COLO668 (cell line): ENCODE data around the gene SGCE.
"Not testable (repeated sequence)": the region's sequence is repeated elsewhere in the genome, so short reads cannot be mapped to it uniquely, and the experiment has no call there.

Source experiments
- DNase-seq: peaks from one replicate; lab custom pipeline; 2025; ENCODE audit not compliant: unreplicated experiment; lab: John Stamatoyannopoulos, UW

Gene SGCE, protein sequence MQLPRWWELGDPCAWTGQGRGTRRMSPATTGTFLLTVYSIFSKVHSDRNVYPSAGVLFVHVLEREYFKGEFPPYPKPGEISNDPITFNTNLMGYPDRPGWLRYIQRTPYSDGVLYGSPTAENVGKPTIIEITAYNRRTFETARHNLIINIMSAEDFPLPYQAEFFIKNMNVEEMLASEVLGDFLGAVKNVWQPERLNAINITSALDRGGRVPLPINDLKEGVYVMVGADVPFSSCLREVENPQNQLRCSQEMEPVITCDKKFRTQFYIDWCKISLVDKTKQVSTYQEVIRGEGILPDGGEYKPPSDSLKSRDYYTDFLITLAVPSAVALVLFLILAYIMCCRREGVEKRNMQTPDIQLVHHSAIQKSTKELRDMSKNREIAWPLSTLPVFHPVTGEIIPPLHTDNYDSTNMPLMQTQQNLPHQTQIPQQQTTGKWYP

DNA sequence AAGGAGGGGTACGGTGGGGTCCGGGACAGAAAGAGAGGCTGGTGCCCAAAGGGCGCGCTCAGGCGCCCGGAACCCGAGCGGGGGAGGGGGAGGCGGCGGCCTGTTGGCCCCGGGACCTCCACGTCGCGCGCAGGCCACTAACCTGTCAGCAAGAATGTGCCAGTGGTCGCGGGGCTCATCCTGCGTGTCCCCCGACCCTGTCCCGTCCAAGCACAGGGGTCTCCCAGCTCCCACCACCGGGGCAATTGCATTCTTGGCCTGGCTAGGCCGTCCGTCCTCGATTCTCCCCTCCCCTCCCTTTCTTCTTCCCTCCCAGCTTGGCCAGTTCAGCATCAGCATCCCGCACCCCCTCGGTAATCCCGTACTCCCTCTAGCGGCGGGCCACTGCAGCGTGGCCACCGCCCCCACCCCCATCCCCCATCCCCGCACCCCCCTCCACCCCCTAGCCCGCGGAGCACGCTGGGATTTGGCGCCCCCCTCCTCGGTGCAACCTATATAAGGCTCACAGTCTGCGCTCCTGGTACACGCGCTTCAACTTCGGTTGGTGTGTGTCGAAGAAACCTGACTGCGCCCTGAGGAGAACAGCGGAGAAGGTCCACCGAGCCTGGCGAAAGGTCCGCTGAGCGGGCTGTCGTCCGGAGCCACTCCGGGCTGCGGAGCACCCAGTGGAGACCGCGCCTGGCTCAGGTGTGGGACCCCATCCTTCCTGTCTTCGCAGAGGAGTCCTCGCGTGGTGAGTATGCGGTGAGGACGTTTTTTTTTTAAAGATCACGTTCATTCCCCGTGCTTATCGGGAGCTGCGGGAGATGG, at the start of gene SGCE:
TSS of gene SGCE (minus strand) at position 286 of the 810 bp plus-strand sequence. CDS start at position 251, 35 bp downstream.
- DNase-seq = peak; percentile 78

DNA sequence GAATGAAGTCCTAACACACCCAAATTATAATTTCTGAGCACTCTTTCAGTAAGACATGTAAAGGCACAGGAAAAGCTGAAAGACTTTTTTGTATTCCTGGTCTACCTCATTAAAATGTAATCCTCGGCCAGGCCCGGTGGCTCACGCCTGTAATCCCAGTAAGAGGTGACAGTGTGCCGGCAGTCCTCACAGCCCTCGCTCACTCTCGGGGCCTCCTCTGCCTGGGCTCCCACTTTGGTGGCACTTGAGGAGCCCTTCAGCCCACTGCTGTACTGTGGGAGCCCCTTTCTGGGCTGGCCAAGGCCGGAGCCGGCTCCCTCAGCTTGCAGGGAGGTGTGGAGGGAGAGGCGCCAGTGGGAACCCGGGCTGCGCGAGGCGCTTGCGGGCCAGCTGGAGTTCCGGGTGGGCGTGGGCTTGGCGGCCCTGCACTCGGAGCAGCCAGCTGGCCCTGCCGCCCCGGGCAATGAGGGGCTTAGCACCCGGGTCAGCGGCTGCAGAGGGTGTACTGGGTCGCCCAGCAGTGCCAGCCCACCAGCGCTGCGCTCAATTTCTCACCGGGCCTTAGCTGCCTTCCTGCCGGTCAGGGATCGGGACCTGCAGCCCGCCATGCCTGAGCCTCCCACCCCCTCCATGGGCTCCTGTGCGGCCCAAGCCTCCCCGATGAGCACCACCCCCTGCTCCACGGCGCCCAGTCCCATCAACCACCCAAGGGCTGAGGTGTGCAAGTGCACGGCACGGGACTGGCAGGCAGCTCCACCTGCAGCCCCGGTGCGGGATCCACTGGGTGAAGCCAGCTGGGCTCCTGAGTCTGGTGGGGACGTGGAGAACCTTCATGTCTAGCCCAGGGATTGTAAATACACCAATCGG, 49.5 kb upstream of the SGCE start:
- not testable (repeated sequence) for DNase-seq

DNA sequence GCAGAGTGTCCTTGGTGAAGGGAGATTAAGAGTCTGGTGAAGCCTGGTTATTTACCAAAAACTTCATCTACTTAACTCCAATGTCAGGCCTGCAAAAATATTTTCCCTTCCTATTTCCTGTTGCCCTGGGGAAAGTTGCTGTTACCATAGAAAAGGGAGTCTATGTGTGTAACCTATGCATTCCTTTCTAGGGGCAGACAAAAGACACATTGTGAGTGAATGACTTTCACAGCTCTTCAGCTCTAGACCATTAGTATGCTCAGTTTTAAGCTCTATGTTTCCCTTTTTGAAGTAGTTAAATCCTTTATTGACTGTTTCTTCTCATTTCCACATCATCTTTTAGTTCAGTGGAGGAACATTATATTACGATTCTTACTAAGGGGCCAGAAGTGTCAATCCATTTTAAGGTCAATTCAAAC, 45.6 kb upstream of the SGCE start:
- DNase-seq = no peak

DNA sequence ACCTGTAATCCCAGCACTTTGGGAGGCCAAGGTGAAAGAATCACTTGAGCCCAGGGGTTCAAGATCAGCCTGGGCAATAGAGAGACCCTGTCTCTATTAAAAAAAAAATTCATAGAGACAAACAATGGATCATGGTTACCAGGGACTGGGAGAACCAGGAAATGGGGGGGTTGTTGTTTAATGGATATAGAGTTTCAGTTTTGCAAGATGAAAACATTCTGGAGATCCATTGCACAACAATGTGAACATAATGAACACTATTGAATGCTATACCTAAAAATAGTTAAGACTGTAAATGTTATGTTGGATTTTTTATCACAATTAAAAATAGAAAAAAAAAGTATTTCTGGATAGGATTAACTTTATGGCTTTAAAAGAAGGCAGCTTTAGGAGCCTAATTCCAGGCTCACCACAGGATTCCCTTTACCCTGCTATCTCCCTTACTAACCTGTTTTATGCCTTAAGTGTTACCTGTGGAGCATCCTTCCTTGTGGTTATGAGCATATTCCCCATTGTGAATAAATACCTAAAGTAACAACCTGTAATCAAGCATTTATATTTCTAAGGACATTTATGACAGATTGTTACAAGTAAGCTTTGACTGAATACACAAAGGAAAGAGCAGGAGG, 45.1 kb upstream of the SGCE start:
- no peak for DNase-seq

DNA sequence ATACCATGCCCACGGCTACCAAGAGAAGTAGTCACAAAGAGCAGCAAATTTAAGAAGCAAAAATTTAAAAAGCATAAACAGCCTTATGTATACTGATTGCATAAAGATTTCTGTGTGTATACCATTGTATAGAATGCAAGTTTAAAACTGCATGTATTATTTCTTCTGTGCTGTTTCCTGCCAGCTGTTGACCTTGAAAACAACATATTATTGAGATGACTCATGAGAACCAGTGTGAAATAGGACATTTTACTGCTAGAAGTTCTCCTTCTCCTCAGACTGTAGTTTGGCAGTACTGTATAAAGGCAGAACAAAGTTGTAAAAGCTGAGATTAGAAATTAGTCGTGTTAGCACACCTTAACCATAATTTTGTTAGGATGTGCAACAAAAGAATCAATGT, 42.3 kb upstream of the SGCE start:
- DNase-seq = no peak

DNA sequence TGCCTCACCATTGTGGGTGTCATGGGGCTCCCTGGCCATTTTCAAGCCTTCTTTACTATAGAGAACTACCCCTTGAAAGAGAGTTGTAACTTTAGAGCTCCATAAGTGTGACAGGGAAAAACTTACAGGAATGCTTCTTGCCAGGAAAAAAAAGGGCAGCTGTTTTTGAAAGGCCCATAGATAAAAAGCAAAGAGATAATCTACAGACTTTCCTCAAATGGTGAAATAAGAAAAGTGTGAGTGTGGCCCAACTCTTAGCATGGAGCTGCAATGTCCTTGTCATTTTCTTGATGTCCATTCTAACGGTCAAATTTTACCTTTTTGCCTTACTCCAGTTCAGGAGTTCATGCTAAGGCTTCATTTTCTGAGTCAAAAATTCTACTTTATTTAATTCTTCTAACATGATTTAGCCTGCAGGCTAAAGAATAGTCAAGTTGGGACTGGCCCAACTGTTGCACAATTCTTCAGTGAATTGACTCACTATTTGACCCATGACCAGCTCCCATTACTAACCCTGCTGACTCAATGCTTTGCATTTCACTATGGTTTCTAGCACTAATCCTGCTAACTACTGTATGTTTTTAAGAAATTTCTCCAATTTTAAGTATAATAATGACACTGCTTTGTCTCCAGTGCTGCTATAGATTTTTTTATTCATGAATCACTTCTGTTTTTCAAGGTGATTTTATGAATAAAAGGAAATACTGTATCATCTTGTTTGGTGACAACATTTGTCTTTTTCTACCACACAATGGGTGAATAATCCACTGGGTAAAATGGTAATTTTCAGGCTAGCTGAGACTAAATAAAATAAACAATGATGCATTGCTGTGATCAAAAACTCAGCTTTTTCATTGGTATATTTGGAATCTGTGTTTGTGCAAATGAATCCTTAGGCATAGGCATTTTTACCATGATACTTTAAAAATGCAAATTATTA, 41.4 kb upstream of the SGCE start:
- no peak for DNase-seq

DNA sequence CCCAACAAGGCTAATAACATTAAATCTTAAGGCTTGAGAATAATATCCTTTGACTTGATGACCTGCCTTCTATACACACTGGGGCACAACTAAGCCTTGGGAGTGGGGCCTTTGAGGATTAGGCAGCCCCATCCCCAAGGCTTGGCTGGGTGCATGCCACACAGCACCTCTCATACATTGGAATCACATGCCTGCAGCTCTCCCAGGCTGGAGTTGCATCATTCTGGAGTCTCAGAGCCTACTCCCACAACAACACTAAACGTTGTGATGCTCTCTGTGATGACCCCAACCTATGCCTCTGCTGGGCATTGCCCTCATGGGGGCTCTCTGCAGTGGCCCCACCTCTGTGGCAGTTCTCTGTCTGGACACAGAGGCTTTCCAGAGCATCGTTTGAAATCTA, 31.9 kb upstream of the SGCE start:
- DNase-seq = no peak

DNA sequence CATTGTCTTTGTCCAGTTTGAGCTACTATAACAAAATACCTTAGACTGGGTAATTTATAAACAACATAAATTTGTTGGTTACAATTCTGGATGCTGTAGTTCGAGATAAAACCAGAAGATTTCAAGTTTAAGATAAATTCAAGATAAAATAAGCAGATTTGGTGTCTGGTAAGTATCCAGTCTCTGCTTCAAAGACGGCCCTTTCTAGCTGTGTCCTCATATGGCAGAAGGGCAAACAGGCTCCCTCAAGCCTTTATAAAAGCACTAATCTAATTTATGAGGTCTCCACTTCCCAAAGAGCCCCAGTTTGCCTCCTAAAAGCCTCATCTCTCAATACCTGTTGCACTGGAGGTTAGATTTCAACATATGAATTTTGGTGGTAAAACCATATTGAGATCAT, 31.1 kb upstream of the SGCE start:
- DNase-seq = no peak

DNA sequence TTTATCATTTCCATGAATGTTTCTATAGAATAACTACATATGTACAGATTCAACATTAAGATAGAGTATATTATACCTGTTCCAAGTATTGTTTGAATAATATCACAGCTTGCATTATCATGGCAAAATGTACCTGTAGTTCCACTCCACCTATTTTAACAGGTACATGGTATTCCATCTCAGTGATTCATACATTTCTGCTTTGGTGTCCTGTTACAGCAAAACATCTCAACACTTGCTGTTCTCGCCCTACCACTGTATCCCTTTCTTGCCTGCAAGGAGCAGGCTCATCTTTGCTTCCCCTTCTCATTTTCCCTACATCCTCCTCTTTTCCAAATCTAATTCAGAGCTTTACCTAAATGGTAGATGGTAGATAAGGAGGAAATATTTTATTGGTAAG, 27.1 kb upstream of the SGCE start:
- DNase-seq = no peak

DNA sequence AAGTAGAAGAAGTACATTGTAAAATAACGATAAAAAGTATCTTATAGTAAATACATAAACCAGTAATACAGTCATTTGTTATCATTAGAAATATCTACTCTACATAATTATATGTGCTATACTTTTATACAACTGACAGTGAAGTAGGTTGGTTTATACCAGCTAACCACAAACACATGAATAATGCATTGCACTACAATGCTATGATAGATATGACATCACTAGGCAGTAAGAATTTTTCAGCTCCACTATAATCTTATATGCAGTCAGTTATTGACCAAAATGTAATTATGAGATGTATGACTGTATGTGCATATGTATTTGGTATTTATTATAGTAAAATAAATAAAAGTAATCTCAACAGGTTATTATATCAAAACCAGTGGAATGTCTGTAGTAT, 23.4 kb upstream of the SGCE start:
- DNase-seq = no peak

DNA sequence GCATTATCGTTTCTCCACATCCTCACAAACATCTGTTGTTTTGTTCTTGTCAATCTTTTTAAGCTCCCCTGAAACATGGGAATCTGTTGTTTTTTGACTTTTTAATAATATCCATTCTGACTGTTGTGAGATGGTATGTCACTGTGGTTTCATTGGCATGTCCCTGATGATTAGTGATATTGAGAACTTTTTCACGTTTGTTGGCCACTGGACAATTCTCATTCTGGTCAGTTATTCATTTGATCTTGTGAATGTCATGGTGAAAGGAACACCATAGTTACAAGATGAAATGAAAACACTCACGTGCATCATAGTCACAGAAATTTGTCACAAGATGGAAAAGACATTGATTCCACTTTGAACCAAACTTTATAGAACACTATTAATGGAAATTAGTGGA, 20.5 kb upstream of the SGCE start:
- no peak for DNase-seq

DNA sequence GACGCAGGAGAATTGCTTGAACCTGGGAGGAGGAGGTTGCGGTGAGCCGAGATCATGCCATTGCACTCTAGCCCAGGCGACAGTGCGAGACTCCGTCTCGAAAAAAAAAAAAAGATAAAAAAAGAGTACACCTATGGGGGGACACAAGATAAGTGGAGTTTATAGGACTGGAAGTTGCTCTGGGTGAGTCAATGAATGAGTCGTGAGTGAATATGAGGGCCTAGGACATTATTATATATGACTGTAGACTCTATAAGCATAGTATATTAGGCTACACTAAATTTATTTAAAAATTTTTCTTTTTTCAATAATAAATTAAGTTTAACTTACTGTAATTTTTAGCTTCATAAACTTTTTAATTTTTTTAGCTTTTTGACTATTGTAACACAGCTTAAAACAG, 19.4 kb upstream of the SGCE start:
- DNase-seq = no peak

DNA sequence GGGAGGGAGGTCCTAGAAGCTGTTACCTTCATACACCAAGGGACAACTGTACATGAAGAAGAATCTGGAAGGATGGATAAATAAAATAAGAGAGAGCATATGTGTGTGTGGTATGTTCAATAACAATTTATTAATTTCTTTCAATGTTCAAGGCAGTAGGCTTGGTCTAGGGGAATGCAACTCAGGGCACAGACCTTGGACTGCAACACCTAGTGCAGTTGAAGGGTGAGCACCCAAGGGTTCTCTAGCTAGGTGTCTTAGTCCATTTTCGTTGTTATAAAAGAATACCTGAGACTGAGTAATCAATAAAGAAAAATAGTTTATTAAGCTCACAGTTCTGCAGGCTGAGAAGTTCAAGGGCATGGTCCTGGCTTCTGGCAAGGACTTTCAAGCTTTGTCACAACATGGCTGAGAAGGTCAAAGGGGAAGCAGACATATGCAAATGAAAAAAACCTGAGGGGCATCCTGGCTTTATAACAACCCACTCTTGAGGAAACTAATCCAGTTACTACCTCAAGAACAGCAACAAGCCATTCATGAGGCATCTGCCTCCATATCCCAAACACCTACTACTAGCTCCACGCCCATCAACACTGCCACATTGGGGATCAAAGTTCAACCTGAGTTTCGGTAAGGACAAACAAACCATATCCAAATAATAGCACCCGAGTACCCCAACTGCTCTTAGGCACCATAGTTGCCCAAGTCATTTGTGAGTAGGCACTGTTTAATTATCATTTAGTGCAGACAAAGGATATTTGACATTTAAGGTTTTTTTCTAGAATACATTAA, 15.7 kb upstream of the SGCE start:
- no peak for DNase-seq

DNA sequence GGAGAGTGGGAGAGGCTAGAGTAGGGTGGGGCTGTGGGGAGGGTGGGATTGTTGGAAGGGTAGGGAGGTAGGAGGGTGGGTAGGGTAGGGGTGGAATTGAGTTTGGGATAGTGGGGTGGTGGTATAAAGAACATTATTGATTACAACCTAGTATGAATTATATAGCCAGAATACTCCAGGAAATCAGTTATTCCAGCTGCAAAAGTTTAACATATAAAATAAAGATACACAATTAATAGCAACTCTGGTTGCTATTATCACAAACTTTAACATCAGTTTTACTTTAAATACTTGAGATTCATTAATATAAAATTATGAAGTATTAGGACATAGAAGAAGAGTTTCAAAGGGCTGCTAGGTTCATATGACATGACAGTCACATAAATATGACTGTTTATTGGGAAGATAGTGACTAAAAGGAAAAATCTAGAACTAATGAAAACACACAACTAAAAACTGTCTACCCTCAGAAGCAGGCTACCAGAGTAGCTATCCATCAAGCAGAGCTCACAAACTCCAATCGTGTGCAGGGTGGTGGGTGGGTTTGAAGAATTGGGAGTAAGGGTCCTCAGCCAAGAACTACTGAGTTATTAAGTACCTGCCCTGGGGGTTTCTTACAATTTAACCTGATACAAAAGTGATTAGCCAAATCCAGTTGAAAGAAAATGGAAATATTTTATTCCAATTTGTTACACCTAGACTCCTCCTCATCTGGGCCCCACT, 14.0 kb upstream of the SGCE start:
- DNase-seq = no peak

DNA sequence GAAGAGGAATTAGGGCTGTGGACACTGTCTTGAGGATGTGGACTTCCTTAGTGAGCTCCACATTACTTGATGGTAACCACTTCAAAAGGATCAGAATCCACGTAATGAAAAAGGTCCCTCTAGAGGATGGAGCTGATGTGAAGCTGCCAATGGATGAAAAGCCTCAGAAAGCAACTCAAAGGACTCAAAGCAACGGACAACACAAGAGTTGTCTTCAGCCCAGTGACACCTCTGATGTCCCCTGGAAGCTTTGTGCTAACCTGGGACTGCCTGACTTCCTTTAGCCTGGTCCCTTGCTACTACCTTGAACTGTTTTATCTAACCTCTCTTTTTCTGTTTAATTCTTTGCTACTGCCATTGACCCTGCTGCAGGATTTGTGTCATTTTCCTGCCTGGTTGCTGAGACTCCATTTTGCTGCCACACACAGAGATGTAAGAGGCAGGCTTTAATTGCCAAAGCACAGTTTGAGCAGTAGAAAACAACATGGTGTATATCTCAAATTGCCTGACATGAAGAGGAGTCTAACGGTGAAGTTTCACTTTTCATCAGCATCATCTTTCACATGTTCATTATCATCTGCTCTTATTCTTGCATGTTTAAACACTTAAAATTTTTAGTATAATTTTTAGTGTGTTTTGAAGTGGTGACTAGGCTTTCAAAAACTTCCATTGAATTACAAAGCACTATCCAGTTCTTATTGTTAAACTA, 11.1 kb upstream of the SGCE start:
- no peak for DNase-seq

DNA sequence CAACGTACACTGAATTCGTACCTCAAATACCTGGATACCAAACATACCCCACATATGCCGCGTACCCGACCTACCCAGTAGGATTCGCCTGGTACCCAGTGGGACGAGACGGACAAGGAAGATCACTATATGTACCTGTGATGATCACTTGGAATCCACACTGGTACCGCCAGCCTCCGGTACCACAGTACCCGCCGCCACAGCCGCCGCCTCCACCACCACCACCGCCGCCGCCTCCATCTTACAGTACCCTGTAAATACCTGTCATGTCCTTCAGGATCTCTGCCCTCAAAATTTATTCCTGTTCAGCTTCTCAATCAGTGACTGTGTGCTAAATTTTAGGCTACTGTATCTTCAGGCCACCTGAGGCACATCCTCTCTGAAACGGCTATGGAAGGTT, 9.5 kb upstream of the SGCE start:
- DNase-seq = no peak

DNA sequence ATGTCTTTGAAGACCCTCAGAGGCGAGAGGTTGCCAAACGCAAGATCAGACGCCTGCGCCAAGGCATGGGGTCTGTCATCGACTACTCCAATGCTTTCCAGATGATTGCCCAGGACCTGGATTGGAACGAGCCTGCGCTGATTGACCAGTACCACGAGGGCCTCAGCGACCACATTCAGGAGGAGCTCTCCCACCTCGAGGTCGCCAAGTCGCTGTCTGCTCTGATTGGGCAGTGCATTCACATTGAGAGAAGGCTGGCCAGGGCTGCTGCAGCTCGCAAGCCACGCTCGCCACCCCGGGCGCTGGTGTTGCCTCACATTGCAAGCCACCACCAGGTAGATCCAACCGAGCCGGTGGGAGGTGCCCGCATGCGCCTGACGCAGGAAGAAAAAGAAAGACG, 8.1 kb upstream of the SGCE start:
- DNase-seq = no peak

DNA sequence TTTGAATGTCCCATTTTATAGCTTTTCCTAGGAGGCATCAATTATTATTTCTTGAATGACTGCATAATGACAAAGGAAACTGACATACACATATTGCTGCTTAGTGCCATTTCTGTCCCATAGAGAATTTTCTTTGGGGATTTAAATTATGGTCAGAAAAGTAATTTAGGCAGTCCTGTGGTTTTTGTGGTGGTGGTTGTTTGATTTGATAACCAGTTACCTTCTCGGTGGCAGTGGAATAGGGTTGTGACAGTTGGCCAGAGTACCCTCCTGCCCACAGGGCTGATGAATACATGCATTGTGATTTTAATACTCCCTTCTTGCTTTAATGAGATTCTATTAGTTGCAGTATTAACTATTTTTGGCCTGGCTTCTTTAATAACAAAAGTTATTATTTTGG, 6.6 kb upstream of the SGCE start:
- no peak for DNase-seq
